ENCODE data around the gene RDH16. TPM values are rescaled to one million over a fixed set of nuclear protein-coding genes. Genes with fewer than 3 reads are reported as not detected.
"Not testable (repeated sequence)": the region's sequence is repeated elsewhere in the genome, so short reads cannot be mapped to it uniquely, and the experiment has no call there.

Gene RDH16
- polyA plus RNA-seq, 4 donors: 0.12 to 0.30 TPM; not detected in 2

DNA sequence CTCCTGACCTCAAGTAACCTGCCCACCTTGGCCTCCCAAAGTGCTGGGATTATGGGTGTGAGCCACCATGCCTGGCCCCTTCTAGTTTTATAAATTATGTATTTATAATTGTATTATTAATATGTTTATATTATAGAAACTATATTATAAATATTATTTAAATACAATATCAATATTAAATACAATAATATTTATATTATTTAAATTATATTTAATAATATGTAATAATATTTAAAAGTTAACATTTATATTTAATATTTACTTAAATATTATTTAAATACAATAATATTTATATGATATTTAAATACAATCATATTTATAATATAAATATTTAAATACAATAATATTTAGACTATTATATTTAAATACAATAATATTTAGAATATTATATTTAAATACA, 43.2 kb downstream of the RDH16 start:
- no peak overlapping the region for H3K27ac ChIP-seq (ENCODE audit: low read depth in 1 of 3, low read length in 2 of 3)
- FAIRE-seq: peak; percentile 98
- H3K4me3 ChIP-seq (ENCODE audit: low read depth in 1 of 3, low read length in 3 of 3): no peak overlapping the region
- H3K36me3 ChIP-seq (ENCODE audit: control insufficient read depth in 3 of 3, insufficient read depth in 2 of 3, low read depth in 1 of 3, low read length in 3 of 3): no peaks in the 10 kb centered on the region
- H3K9me3 ChIP-seq (ENCODE audit: control insufficient read depth in 2 of 2, insufficient read depth in 1 of 2, low read depth in 1 of 2, low read length in 1 of 2): peaks cover 0 to 14% of the 10 kb centered on the region in 2 donors
- H3K4me1 ChIP-seq (ENCODE audit: control insufficient read depth in 3 of 3, insufficient read depth in 2 of 3, low read depth in 1 of 3, low read length in 2 of 3): no peaks in the 10 kb centered on the region
- no peak for DNase-seq
- H3K27me3 ChIP-seq (ENCODE audit: control insufficient read depth in 3 of 3, insufficient read depth in 3 of 3, low read length in 3 of 3): no peaks in the 10 kb centered on the region

DNA sequence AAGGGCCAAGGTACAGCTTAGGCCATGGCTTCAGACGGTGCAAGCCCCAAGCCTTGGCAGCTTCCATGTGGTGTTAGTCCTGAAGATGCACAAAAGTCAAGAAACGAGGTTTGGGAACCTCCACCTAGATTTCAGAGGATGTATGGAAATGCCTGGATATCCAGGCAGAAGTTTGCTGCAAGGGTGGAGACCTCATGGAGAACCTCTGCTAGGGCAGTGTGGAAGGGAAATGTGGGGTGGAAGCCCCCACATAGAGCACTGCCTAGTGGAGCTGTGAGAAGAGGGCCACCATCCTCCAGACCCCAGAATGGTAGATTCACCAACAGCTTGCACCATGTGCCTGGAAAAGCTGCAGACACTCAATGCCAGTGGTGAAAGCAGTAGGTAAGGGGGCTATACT, 48.0 kb downstream of the RDH16 start:
- not testable (repeated sequence) for H3K27me3 ChIP-seq (ENCODE audit: control insufficient read depth in 3 of 3, insufficient read depth in 3 of 3, low read length in 3 of 3); FAIRE-seq; H3K4me3 ChIP-seq (ENCODE audit: low read depth in 1 of 3, low read length in 3 of 3); H3K27ac ChIP-seq (ENCODE audit: low read depth in 1 of 3, low read length in 2 of 3); DNase-seq; H3K4me1 ChIP-seq (ENCODE audit: control insufficient read depth in 3 of 3, insufficient read depth in 2 of 3, low read depth in 1 of 3, low read length in 2 of 3); H3K36me3 ChIP-seq (ENCODE audit: control insufficient read depth in 3 of 3, insufficient read depth in 2 of 3, low read depth in 1 of 3, low read length in 3 of 3)
- WGBS, 3 donors: 52 to 60% (median 59%) methylated on average over 2 of the region's 2 CpGs
- peaks cover 0 to 26% of the 10 kb centered on the region in 2 donors for H3K9me3 ChIP-seq (ENCODE audit: control insufficient read depth in 2 of 2, insufficient read depth in 1 of 2, low read depth in 1 of 2, low read length in 1 of 2)

GRCh38 chr12:56908136-56908535, 49.3 kb downstream of the RDH16 start:
- no peak for FAIRE-seq

DNA sequence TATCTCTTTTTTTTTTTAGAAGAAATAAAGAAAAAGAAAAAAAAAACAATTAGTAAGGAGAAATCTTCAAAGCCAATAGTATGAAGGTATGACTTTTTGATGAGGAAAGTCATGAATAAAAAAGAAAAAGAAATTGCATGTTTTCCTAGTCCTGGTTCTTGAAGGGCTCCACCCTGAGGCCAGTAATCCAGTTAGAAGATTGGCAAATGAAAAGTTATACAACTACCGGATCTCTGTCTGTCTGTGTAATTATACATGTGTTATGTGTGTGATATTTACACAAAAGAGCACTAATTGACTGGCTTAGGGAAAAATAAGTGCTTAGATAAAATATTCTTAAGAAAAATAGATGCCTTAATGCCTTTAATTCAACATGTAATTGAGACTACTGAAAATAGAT, 51.6 kb downstream of the RDH16 start:
- Histone ChIP-seq H3K4me3 (ENCODE audit: low read depth in 1 of 3, low read length in 3 of 3) (no peak overlapping the region), H3K9me3 (ENCODE audit: control insufficient read depth in 2 of 2, insufficient read depth in 1 of 2, low read depth in 1 of 2, low read length in 1 of 2) (peaks cover 0 to 47% of the 10 kb centered on the region in 2 donors), H3K4me1 (ENCODE audit: control insufficient read depth in 3 of 3, insufficient read depth in 2 of 3, low read depth in 1 of 3, low read length in 2 of 3) (no peaks in the 10 kb centered on the region), H3K27ac (ENCODE audit: low read depth in 1 of 3, low read length in 2 of 3) (no peak overlapping the region), H3K36me3 (ENCODE audit: control insufficient read depth in 3 of 3, insufficient read depth in 2 of 3, low read depth in 1 of 3, low read length in 3 of 3) (no peaks in the 10 kb centered on the region), H3K27me3 (ENCODE audit: control insufficient read depth in 3 of 3, insufficient read depth in 3 of 3, low read length in 3 of 3) (no peaks in the 10 kb centered on the region)
- no peak for DNase-seq
- no peak for FAIRE-seq
- WGBS, 3 donors: 63 to 75% (median 65%) methylated on average over 1 of the region's 1 CpG

More at GRCh38 chr12:56908136-56908535, 49.3 kb downstream of the RDH16 start:
- Histone ChIP-seq H3K9me3 (ENCODE audit: control insufficient read depth in 2 of 2, insufficient read depth in 1 of 2, low read depth in 1 of 2, low read length in 1 of 2) (peaks cover 0 to 30% of the 10 kb centered on the region in 2 donors), H3K36me3 (ENCODE audit: control insufficient read depth in 3 of 3, insufficient read depth in 2 of 3, low read depth in 1 of 3, low read length in 3 of 3) (no peaks in the 10 kb centered on the region), H3K27ac (ENCODE audit: low read depth in 1 of 3, low read length in 2 of 3) (no peak overlapping the region), H3K27me3 (ENCODE audit: control insufficient read depth in 3 of 3, insufficient read depth in 3 of 3, low read length in 3 of 3) (no peaks in the 10 kb centered on the region), H3K4me1 (ENCODE audit: control insufficient read depth in 3 of 3, insufficient read depth in 2 of 3, low read depth in 1 of 3, low read length in 2 of 3) (no peaks in the 10 kb centered on the region), H3K4me3 (ENCODE audit: low read depth in 1 of 3, low read length in 3 of 3) (no peak overlapping the region)
- DNase-seq: no peak
- 72 to 82% (median 78%) methylated on average over 5 of the region's 5 CpGs for WGBS, 3 donors

GRCh38 chr12:56903374-56903773, 54.0 kb downstream of the RDH16 start:
- no peaks in the 10 kb centered on the region for H3K4me1 ChIP-seq (ENCODE audit: control insufficient read depth in 3 of 3, insufficient read depth in 2 of 3, low read depth in 1 of 3, low read length in 2 of 3)
- WGBS, 3 donors: 38 to 45% (median 43%) methylated on average over 1 of the region's 1 CpG
- peaks cover 6 to 41% of the 10 kb centered on the region in 2 donors for H3K9me3 ChIP-seq (ENCODE audit: control insufficient read depth in 2 of 2, insufficient read depth in 1 of 2, low read depth in 1 of 2, low read length in 1 of 2)
- no peak overlapping the region for H3K27ac ChIP-seq (ENCODE audit: low read depth in 1 of 3, low read length in 2 of 3)
- FAIRE-seq (no peak), DNase-seq (no peak)
- no peak overlapping the region for H3K4me3 ChIP-seq (ENCODE audit: low read depth in 1 of 3, low read length in 3 of 3)
- H3K27me3 ChIP-seq (ENCODE audit: control insufficient read depth in 3 of 3, insufficient read depth in 3 of 3, low read length in 3 of 3): no peaks in the 10 kb centered on the region
- no peaks in the 10 kb centered on the region for H3K36me3 ChIP-seq (ENCODE audit: control insufficient read depth in 3 of 3, insufficient read depth in 2 of 3, low read depth in 1 of 3, low read length in 3 of 3)

Other genes with a start within 250 kb of the RDH16 start
- 1,000 to 10,000 TPM; 1,571 to 2,450 (median 1,843) TPM for gene NACA, start 232.3 kb downstream of the RDH16 start, polyA plus RNA-seq
- 10 to 100 TPM in 2 of 4 donors, 1 to 10 TPM in 2; 2.0 to 14.7 (median 8.6) TPM for gene PRIM1, start 205.3 kb downstream of the RDH16 start, polyA plus RNA-seq
- gene HSD17B6, start 194.3 kb downstream of the RDH16 start, polyA plus RNA-seq: 1 to 10 TPM in 2 of 4 donors, under 1 TPM in 1, not detected in 1; 0.22 to 4.0 (median 1.4) TPM
- not detected for gene SDR9C7, start 23.2 kb downstream of the RDH16 start, polyA plus RNA-seq
- 1 to 10 TPM in 3 of 4 donors, under 1 TPM in 1; 0.81 to 6.5 (median 1.8) TPM for gene ZBTB39, start 48.9 kb upstream of the RDH16 start, polyA plus RNA-seq
- gene TAC3, start 58.9 kb upstream of the RDH16 start, polyA plus RNA-seq: 1 to 10 TPM; 3.4 to 8.9 (median 5.6) TPM
- 100 to 1,000 TPM; 202 to 971 (median 563) TPM for gene MYO1A, start 92.5 kb upstream of the RDH16 start, polyA plus RNA-seq
- 10 to 100 TPM in 1 of 4 donors, 1 to 10 TPM in 1, under 1 TPM in 2; 0.45 to 11.6 (median 2.1) TPM for gene NEMP1, start 121.2 kb upstream of the RDH16 start, polyA plus RNA-seq
- 10 to 100 TPM; 11.4 to 23.1 (median 18.1) TPM for gene NAB2, start 131.5 kb upstream of the RDH16 start, polyA plus RNA-seq
- 100 to 1,000 TPM; 117 to 842 (median 344) TPM for gene STAT6, start 153.8 kb upstream of the RDH16 start, polyA plus RNA-seq
- 10 to 100 TPM; 24.3 to 55.3 (median 41.6) TPM for gene LRP1, start 170.9 kb upstream of the RDH16 start, polyA plus RNA-seq
- gene LRP1-AS, start 190.0 kb upstream of the RDH16 start, polyA plus RNA-seq: 1 to 10 TPM in 1 of 4 donors, under 1 TPM in 1, not detected in 2; 0.15 to 1.1 TPM

Measured in small intestine (tissue), 7 donors.